22Rv1 (cell line): ENCODE measurements around the gene SAAL1.

Experiments used
- ZFX ChIP-seq: fragments of 450-650 bp; IDR thresholded peaks from 2 replicates; pipeline ENCODE4 v1.6.1; 2017; ENCODE audit warnings: antibody characterized with exemption, borderline replicate concordance
- TF ChIP-seq, protein P1 (sequence below): fragments of 450-650 bp; IDR thresholded peaks from 2 replicates; pipeline ENCODE4 v1.5.1; 2017; ENCODE audit warnings: mild to moderate bottlenecking

- TF ChIP-seq, protein P1, sequence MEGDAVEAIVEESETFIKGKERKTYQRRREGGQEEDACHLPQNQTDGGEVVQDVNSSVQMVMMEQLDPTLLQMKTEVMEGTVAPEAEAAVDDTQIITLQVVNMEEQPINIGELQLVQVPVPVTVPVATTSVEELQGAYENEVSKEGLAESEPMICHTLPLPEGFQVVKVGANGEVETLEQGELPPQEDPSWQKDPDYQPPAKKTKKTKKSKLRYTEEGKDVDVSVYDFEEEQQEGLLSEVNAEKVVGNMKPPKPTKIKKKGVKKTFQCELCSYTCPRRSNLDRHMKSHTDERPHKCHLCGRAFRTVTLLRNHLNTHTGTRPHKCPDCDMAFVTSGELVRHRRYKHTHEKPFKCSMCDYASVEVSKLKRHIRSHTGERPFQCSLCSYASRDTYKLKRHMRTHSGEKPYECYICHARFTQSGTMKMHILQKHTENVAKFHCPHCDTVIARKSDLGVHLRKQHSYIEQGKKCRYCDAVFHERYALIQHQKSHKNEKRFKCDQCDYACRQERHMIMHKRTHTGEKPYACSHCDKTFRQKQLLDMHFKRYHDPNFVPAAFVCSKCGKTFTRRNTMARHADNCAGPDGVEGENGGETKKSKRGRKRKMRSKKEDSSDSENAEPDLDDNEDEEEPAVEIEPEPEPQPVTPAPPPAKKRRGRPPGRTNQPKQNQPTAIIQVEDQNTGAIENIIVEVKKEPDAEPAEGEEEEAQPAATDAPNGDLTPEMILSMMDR, result no peak
- TF ChIP-seq ZFX, result no peak
Observed at GRCh38 chr11:18105086-18105801, 638 bp downstream of the SAAL1 start.
